ENCODE measurements around the gene YPEL1. TPM values are rescaled to one million over a fixed set of nuclear protein-coding genes. Genes with fewer than 3 reads are reported as not detected.
A peak's percentile ranks its signal among the peaks of the same experiment; 100 is the strongest.

YPEL1 gene
- total and polyA plus RNA-seq, 7 donors, result 0.72 to 21.9 (median 4.6) TPM

GRCh38 chr22:21669026-21669425 is 66.6 kb downstream of the YPEL1 start:
- DNase-seq, result no peak
- intact Hi-C loops (cut with DNase I), result no loop called here
- no peak for TF ChIP-seq CTCF (IDR thresholded peaks at IDR 0.05)
- no peak overlapping the region for H3K27ac ChIP-seq
- no peak for ATAC-seq
- no peaks in the 10 kb centered on the region for H3K27me3 ChIP-seq (ENCODE audit: insufficient read depth in 3 of 3, low read length in 2 of 3)
- H3K4me1 ChIP-seq, result no peaks in the 10 kb centered on the region
- no peak overlapping the region for H3K4me3 ChIP-seq
- no peaks in the 10 kb centered on the region for H3K9me3 ChIP-seq
- H3K36me3 ChIP-seq (ENCODE audit: insufficient read depth in 1 of 2, low read depth in 1 of 2), result peaks cover 8 to 49% of the 10 kb centered on the region in 2 donors
- WGBS, 3 donors, result 80 to 91% (median 85%) methylated on average over 7 to 9 of the region's 9 CpGs

DNA sequence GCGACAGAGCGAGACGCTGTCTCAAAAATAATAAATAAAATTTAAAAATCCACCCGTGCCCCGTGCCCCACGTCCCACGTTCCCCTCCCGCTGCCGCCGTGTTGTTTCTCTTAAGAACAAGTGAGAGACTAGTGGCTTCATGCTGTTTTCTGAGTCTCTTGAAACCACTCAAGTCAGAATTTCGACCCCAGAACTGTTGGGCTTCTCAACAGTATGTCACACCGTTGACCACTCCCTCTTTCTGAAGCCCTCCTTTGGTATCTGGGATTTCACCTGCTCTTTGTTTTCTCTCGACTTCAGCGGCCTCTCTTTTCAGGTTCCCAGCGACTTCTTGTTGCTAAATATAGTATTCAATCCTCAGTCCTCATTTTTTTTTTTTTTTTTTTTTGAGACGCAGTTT is 68.8 kb downstream of the YPEL1 start:
- no peaks in the 10 kb centered on the region for H3K4me1 ChIP-seq
- no peak for DNase-seq
- no peaks in the 10 kb centered on the region for H3K27me3 ChIP-seq (ENCODE audit: insufficient read depth in 3 of 3, low read length in 2 of 3)
- no peak for TF ChIP-seq CTCF (IDR thresholded peaks at IDR 0.05)
- peaks cover 0 to 27% of the 10 kb centered on the region in 2 donors for H3K36me3 ChIP-seq (ENCODE audit: insufficient read depth in 1 of 2, low read depth in 1 of 2)
- H3K9me3 ChIP-seq, result no peaks in the 10 kb centered on the region
- no peak for ATAC-seq
- WGBS, 3 donors, result 48 to 53% (median 52%) methylated on average over 16 of the region's 16 CpGs
- H3K27ac ChIP-seq, result peak overlapping the region; percentile 95
- intact Hi-C loops (cut with DNase I), result no loop called here
- peak overlapping the region; percentile 83 for H3K4me3 ChIP-seq

- Histone ChIP-seq H3K27ac (peak overlapping the region; percentile 95), H3K9me3 (no peaks in the 10 kb centered on the region), H3K36me3 (ENCODE audit: insufficient read depth in 1 of 2, low read depth in 1 of 2) (peaks cover 0 to 12% of the 10 kb centered on the region in 2 donors), H3K27me3 (ENCODE audit: insufficient read depth in 3 of 3, low read length in 2 of 3) (no peaks in the 10 kb centered on the region), H3K4me1 (no peaks in the 10 kb centered on the region), H3K4me3 (peak overlapping the region; percentile 83)
- TF ChIP-seq CTCF (IDR thresholded peaks at IDR 0.05), result no peak
- ATAC-seq (no peak), DNase-seq (no peak)
- intact Hi-C loops (cut with DNase I), result no loop called here
- WGBS, 3 donors, result 69 to 74% (median 73%) methylated on average over 26 of the region's 26 CpGs
Measured at GRCh38 chr22:21665047-21665851, 70.3 kb downstream of the YPEL1 start.

DNA sequence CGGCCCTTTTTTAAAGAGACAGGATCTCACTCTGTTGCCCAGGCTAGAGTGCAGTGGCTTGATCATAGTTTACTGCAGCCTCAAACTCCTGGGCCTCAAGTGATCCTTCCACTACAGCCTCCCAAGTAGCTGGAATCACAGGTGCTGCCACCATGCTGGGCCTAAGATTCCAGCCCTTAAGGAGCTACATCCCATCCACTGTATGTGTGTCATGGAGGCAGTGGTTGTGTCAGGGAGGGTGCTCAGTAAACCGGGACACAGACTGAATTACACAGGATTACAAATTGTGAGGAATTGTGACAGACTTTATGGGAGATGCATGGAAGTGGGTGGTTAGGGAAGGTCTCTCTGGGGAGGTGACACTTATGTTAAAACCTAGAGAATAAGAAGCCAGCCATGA is 71.9 kb downstream of the YPEL1 start:
- intact Hi-C loops (cut with DNase I), result no loop called here
- WGBS, 3 donors, result 88 to 91% (median 90%) methylated on average over 2 of the region's 2 CpGs
- Histone ChIP-seq H3K27ac (no peak overlapping the region), H3K36me3 (ENCODE audit: insufficient read depth in 1 of 2, low read depth in 1 of 2) (no peaks in the 10 kb centered on the region), H3K27me3 (ENCODE audit: insufficient read depth in 3 of 3, low read length in 2 of 3) (no peaks in the 10 kb centered on the region), H3K4me1 (no peaks in the 10 kb centered on the region), H3K4me3 (no peak overlapping the region), H3K9me3 (no peaks in the 10 kb centered on the region)
- ATAC-seq, result no peak
- DNase-seq, result no peak
- TF ChIP-seq CTCF (IDR thresholded peaks at IDR 0.05), result no peak

Data from psoas muscle (tissue), 8 donors.